ENCODE measurements around the gene P2RY11.
A peak's percentile ranks its signal among the peaks of the same experiment; 100 is the strongest.

The P2RY11 gene

GRCh38 chr19:10113964-10114650, 2.6 kb downstream of the P2RY11 start:
- no peak overlapping the region for H3K4me3 ChIP-seq (ENCODE audit: low read length in 2 of 2)
- H3K9ac ChIP-seq (ENCODE audit: low read depth in 1 of 2, low read length in 2 of 2): no peak overlapping the region
- H3K9me3 ChIP-seq (ENCODE audit: control insufficient read depth in 2 of 2, low read length in 2 of 2): no peaks in the 10 kb centered on the region
- peaks cover 48 to 49% of the 10 kb centered on the region in 2 donors for H3K36me3 ChIP-seq (ENCODE audit: control insufficient read depth in 2 of 2, insufficient read depth in 2 of 2, low read length in 2 of 2)
- no peaks in the 10 kb centered on the region for H3K27me3 ChIP-seq (ENCODE audit: control insufficient read depth in 2 of 2, insufficient read depth in 2 of 2, low read length in 2 of 2)
- peaks cover 8 to 17% of the 10 kb centered on the region in 2 donors for H3K4me1 ChIP-seq (ENCODE audit: control insufficient read depth in 2 of 2, insufficient read depth in 2 of 2, low read length in 2 of 2)
- no peak overlapping the region for H3K27ac ChIP-seq (ENCODE audit: low read depth in 2 of 2, low read length in 2 of 2)

- H3K4me1 ChIP-seq (ENCODE audit: control insufficient read depth in 2 of 2, insufficient read depth in 2 of 2, low read length in 2 of 2): peaks cover 9 to 19% of the 10 kb centered on the region in 2 donors
- H3K4me3 ChIP-seq (ENCODE audit: low read length in 2 of 2): no peak overlapping the region
- H3K27ac ChIP-seq (ENCODE audit: low read depth in 2 of 2, low read length in 2 of 2): no peak overlapping the region
- H3K36me3 ChIP-seq (ENCODE audit: control insufficient read depth in 2 of 2, insufficient read depth in 2 of 2, low read length in 2 of 2): peaks cover 42 to 43% of the 10 kb centered on the region in 2 donors
- H3K27me3 ChIP-seq (ENCODE audit: control insufficient read depth in 2 of 2, insufficient read depth in 2 of 2, low read length in 2 of 2): no peaks in the 10 kb centered on the region
- H3K9ac ChIP-seq (ENCODE audit: low read depth in 1 of 2, low read length in 2 of 2): no peak overlapping the region
- H3K9me3 ChIP-seq (ENCODE audit: control insufficient read depth in 2 of 2, low read length in 2 of 2): no peaks in the 10 kb centered on the region
These were observed 3.3 kb downstream of the P2RY11 start for GRCh38 chr19:10114651-10115391.

- Histone ChIP-seq H3K27ac (ENCODE audit: low read depth in 2 of 2, low read length in 2 of 2) (no peak overlapping the region), H3K4me3 (ENCODE audit: low read length in 2 of 2) (no peak overlapping the region), H3K4me1 (ENCODE audit: control insufficient read depth in 2 of 2, insufficient read depth in 2 of 2, low read length in 2 of 2) (peaks cover 9 to 19% of the 10 kb centered on the region in 2 donors), H3K9ac (ENCODE audit: low read depth in 1 of 2, low read length in 2 of 2) (no peak overlapping the region), H3K36me3 (ENCODE audit: control insufficient read depth in 2 of 2, insufficient read depth in 2 of 2, low read length in 2 of 2) (peaks cover 34 to 36% of the 10 kb centered on the region in 2 donors), H3K9me3 (ENCODE audit: control insufficient read depth in 2 of 2, low read length in 2 of 2) (no peaks in the 10 kb centered on the region), H3K27me3 (ENCODE audit: control insufficient read depth in 2 of 2, insufficient read depth in 2 of 2, low read length in 2 of 2) (no peaks in the 10 kb centered on the region)
These were observed 4.0 kb downstream of the P2RY11 start for GRCh38 chr19:10115392-10116084.

GRCh38 chr19:10116085-10116865, 4.8 kb downstream of the P2RY11 start:
- Histone ChIP-seq H3K27ac (ENCODE audit: low read depth in 2 of 2, low read length in 2 of 2) (no peak overlapping the region), H3K9ac (ENCODE audit: low read depth in 1 of 2, low read length in 2 of 2) (no peak overlapping the region), H3K27me3 (ENCODE audit: control insufficient read depth in 2 of 2, insufficient read depth in 2 of 2, low read length in 2 of 2) (no peaks in the 10 kb centered on the region), H3K36me3 (ENCODE audit: control insufficient read depth in 2 of 2, insufficient read depth in 2 of 2, low read length in 2 of 2) (peaks cover 28 to 29% of the 10 kb centered on the region in 2 donors), H3K9me3 (ENCODE audit: control insufficient read depth in 2 of 2, low read length in 2 of 2) (no peaks in the 10 kb centered on the region), H3K4me3 (ENCODE audit: low read length in 2 of 2) (no peak overlapping the region), H3K4me1 (ENCODE audit: control insufficient read depth in 2 of 2, insufficient read depth in 2 of 2, low read length in 2 of 2) (peaks cover 9 to 17% of the 10 kb centered on the region in 2 donors)

GRCh38 chr19:10116866-10117616, 5.5 kb downstream of the P2RY11 start:
- Histone ChIP-seq H3K27me3 (ENCODE audit: control insufficient read depth in 2 of 2, insufficient read depth in 2 of 2, low read length in 2 of 2) (no peaks in the 10 kb centered on the region), H3K9ac (ENCODE audit: low read depth in 1 of 2, low read length in 2 of 2) (no peak overlapping the region), H3K9me3 (ENCODE audit: control insufficient read depth in 2 of 2, low read length in 2 of 2) (no peaks in the 10 kb centered on the region), H3K4me3 (ENCODE audit: low read length in 2 of 2) (no peak overlapping the region), H3K27ac (ENCODE audit: low read depth in 2 of 2, low read length in 2 of 2) (no peak overlapping the region), H3K36me3 (ENCODE audit: control insufficient read depth in 2 of 2, insufficient read depth in 2 of 2, low read length in 2 of 2) (peaks cover 26% of the 10 kb centered on the region in 2 donors), H3K4me1 (ENCODE audit: control insufficient read depth in 2 of 2, insufficient read depth in 2 of 2, low read length in 2 of 2) (peaks cover 9 to 16% of the 10 kb centered on the region in 2 donors)

GRCh38 chr19:10118960-10119359, 7.5 kb downstream of the P2RY11 start:
- Histone ChIP-seq H3K27me3 (ENCODE audit: control insufficient read depth in 2 of 2, insufficient read depth in 2 of 2, low read length in 2 of 2) (no peaks in the 10 kb centered on the region), H3K4me3 (ENCODE audit: low read length in 2 of 2) (peak overlapping the region; percentile 92 to 95), H3K9ac (ENCODE audit: low read depth in 1 of 2, low read length in 2 of 2) (peak overlapping the region; percentile 87 to 88), H3K27ac (ENCODE audit: low read depth in 2 of 2, low read length in 2 of 2) (peak overlapping the region in 1 of 2 donors; percentile 72), H3K4me1 (ENCODE audit: control insufficient read depth in 2 of 2, insufficient read depth in 2 of 2, low read length in 2 of 2) (peaks cover 7 to 8% of the 10 kb centered on the region in 2 donors), H3K9me3 (ENCODE audit: control insufficient read depth in 2 of 2, low read length in 2 of 2) (no peaks in the 10 kb centered on the region), H3K36me3 (ENCODE audit: control insufficient read depth in 2 of 2, insufficient read depth in 2 of 2, low read length in 2 of 2) (peaks cover 26% of the 10 kb centered on the region in 2 donors)

- H3K36me3 ChIP-seq (ENCODE audit: control insufficient read depth in 2 of 2, insufficient read depth in 2 of 2, low read length in 2 of 2): peaks cover 19 to 20% of the 10 kb centered on the region in 2 donors
- H3K27me3 ChIP-seq (ENCODE audit: control insufficient read depth in 2 of 2, insufficient read depth in 2 of 2, low read length in 2 of 2): no peaks in the 10 kb centered on the region
- no peak overlapping the region for H3K4me3 ChIP-seq (ENCODE audit: low read length in 2 of 2)
- H3K27ac ChIP-seq (ENCODE audit: low read depth in 2 of 2, low read length in 2 of 2): no peak overlapping the region
- no peak overlapping the region for H3K9ac ChIP-seq (ENCODE audit: low read depth in 1 of 2, low read length in 2 of 2)
- peaks cover 7 to 8% of the 10 kb centered on the region in 2 donors for H3K4me1 ChIP-seq (ENCODE audit: control insufficient read depth in 2 of 2, insufficient read depth in 2 of 2, low read length in 2 of 2)
- H3K9me3 ChIP-seq (ENCODE audit: control insufficient read depth in 2 of 2, low read length in 2 of 2): no peaks in the 10 kb centered on the region
These were observed 9.2 kb downstream of the P2RY11 start for GRCh38 chr19:10120538-10121189.

- Histone ChIP-seq H3K4me1 (ENCODE audit: control insufficient read depth in 2 of 2, insufficient read depth in 2 of 2, low read length in 2 of 2) (peaks cover 7 to 8% of the 10 kb centered on the region in 2 donors), H3K4me3 (ENCODE audit: low read length in 2 of 2) (no peak overlapping the region), H3K27ac (ENCODE audit: low read depth in 2 of 2, low read length in 2 of 2) (peak overlapping the region in 1 of 2 donors; percentile 7), H3K9me3 (ENCODE audit: control insufficient read depth in 2 of 2, low read length in 2 of 2) (no peaks in the 10 kb centered on the region), H3K9ac (ENCODE audit: low read depth in 1 of 2, low read length in 2 of 2) (no peak overlapping the region), H3K27me3 (ENCODE audit: control insufficient read depth in 2 of 2, insufficient read depth in 2 of 2, low read length in 2 of 2) (no peaks in the 10 kb centered on the region), H3K36me3 (ENCODE audit: control insufficient read depth in 2 of 2, insufficient read depth in 2 of 2, low read length in 2 of 2) (peaks cover 7 to 8% of the 10 kb centered on the region in 2 donors)
These were observed 10.6 kb downstream of the P2RY11 start for GRCh38 chr19:10122045-10122444.

- no peak overlapping the region for H3K9ac ChIP-seq (ENCODE audit: low read depth in 1 of 2, low read length in 2 of 2)
- H3K9me3 ChIP-seq (ENCODE audit: control insufficient read depth in 2 of 2, low read length in 2 of 2): no peaks in the 10 kb centered on the region
- no peaks in the 10 kb centered on the region for H3K4me1 ChIP-seq (ENCODE audit: control insufficient read depth in 2 of 2, insufficient read depth in 2 of 2, low read length in 2 of 2)
- no peak overlapping the region for H3K27ac ChIP-seq (ENCODE audit: low read depth in 2 of 2, low read length in 2 of 2)
- H3K36me3 ChIP-seq (ENCODE audit: control insufficient read depth in 2 of 2, insufficient read depth in 2 of 2, low read length in 2 of 2): no peaks in the 10 kb centered on the region
- H3K4me3 ChIP-seq (ENCODE audit: low read length in 2 of 2): no peak overlapping the region
- H3K27me3 ChIP-seq (ENCODE audit: control insufficient read depth in 2 of 2, insufficient read depth in 2 of 2, low read length in 2 of 2): no peaks in the 10 kb centered on the region
These were observed 12.9 kb downstream of the P2RY11 start for GRCh38 chr19:10124429-10124828.
